22Rv1 (cell line): ENCODE results near the gene DENND1A.

Experiments used
- ZFX ChIP-seq: fragments of 450-650 bp; IDR thresholded peaks from 2 replicates; pipeline ENCODE4 v1.6.1; 2017; ENCODE audit warnings: antibody characterized with exemption, borderline replicate concordance
- TF ChIP-seq, protein P1 (sequence below): fragments of 450-650 bp; IDR thresholded peaks from 2 replicates; pipeline ENCODE4 v1.5.1; 2017; ENCODE audit warnings: mild to moderate bottlenecking

GRCh38 chr9:123678878-123679329, 251.0 kb downstream of the DENND1A start:
- TF ChIP-seq, protein P1, sequence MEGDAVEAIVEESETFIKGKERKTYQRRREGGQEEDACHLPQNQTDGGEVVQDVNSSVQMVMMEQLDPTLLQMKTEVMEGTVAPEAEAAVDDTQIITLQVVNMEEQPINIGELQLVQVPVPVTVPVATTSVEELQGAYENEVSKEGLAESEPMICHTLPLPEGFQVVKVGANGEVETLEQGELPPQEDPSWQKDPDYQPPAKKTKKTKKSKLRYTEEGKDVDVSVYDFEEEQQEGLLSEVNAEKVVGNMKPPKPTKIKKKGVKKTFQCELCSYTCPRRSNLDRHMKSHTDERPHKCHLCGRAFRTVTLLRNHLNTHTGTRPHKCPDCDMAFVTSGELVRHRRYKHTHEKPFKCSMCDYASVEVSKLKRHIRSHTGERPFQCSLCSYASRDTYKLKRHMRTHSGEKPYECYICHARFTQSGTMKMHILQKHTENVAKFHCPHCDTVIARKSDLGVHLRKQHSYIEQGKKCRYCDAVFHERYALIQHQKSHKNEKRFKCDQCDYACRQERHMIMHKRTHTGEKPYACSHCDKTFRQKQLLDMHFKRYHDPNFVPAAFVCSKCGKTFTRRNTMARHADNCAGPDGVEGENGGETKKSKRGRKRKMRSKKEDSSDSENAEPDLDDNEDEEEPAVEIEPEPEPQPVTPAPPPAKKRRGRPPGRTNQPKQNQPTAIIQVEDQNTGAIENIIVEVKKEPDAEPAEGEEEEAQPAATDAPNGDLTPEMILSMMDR: no peak
- TF ChIP-seq ZFX: no peak
